OCI-LY3 (cell line): Measurements from ENCODE around the gene RFPL2.

Experiments used
- EZH2phosphoT487 ChIP-seq: fragments of 200-600 bp; shearing (Covaris generic); IDR thresholded peaks from 2 replicates; pipeline ENCODE4 v1.6.1; 2018; ENCODE audit warnings: antibody characterized with exemption, mixed run types, low read depth
- TF ChIP-seq, protein P1 (sequence below): fragments of 200-600, 300-600 bp; sonication (generic); IDR thresholded peaks from 2 replicates; pipeline ENCODE4 v1.5.1; 2014; ENCODE audit warnings: antibody characterized with exemption, low read length, low read depth

DNA sequence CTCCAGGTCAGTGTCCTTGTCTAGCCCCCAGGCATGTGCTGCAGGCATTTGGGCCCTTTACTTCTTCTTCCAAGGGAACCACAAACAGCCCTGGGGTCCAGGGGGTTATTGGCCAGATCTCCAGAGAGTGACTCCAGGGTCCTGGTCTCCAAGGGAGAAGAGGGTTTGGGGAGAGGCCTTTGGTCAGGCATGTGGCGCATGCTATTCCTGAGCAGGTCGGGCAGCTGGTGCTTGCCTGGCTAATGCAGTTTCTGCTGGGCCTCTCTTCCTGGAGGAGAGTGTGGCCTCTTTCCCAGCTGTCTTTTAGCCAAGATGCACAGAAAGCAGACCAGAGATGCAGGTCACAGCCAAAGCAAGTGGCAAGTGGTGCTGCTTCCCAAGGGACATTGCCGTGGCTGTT, 3.8 kb upstream of the RFPL2 start:
- TF ChIP-seq, protein P1, sequence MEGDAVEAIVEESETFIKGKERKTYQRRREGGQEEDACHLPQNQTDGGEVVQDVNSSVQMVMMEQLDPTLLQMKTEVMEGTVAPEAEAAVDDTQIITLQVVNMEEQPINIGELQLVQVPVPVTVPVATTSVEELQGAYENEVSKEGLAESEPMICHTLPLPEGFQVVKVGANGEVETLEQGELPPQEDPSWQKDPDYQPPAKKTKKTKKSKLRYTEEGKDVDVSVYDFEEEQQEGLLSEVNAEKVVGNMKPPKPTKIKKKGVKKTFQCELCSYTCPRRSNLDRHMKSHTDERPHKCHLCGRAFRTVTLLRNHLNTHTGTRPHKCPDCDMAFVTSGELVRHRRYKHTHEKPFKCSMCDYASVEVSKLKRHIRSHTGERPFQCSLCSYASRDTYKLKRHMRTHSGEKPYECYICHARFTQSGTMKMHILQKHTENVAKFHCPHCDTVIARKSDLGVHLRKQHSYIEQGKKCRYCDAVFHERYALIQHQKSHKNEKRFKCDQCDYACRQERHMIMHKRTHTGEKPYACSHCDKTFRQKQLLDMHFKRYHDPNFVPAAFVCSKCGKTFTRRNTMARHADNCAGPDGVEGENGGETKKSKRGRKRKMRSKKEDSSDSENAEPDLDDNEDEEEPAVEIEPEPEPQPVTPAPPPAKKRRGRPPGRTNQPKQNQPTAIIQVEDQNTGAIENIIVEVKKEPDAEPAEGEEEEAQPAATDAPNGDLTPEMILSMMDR: no peak
- no peak for TF ChIP-seq EZH2phosphoT487
